Neural progenitor cell (in vitro differentiated cells): ENCODE measurements around the gene ABO.

Source experiments
- CTCF ChIP-seq: fragments of 200-600 bp; sonication (generic); IDR thresholded peaks from 2 replicates; pipeline ENCODE4 v1.5.1; 2017; ENCODE audit warnings: antibody characterized with exemption, mild to moderate bottlenecking
- EZH2phosphoT487 ChIP-seq: fragments of 200-600 bp; sonication (generic); IDR thresholded peaks from 2 replicates; pipeline ENCODE4 v1.6.1; 2017; ENCODE audit warnings: antibody characterized with exemption

- TF ChIP-seq CTCF = no peak
- no peak for TF ChIP-seq EZH2phosphoT487
Observed at GRCh38 chr9:133264235-133264764, 10.7 kb downstream of the ABO start.
